NCI-H526 treated with DMSO at 0.1 percent for 48 hours (cell line): ENCODE data around the gene GOSR1.
"Not testable (repeated sequence)": the region's sequence is repeated elsewhere in the genome, so short reads cannot be mapped to it uniquely, and the experiment has no call there.

ENCODE experiments used
- DNase-seq: peaks from one replicate; lab custom pipeline; 2025; lab: John Stamatoyannopoulos, UW

Gene GOSR1

DNA sequence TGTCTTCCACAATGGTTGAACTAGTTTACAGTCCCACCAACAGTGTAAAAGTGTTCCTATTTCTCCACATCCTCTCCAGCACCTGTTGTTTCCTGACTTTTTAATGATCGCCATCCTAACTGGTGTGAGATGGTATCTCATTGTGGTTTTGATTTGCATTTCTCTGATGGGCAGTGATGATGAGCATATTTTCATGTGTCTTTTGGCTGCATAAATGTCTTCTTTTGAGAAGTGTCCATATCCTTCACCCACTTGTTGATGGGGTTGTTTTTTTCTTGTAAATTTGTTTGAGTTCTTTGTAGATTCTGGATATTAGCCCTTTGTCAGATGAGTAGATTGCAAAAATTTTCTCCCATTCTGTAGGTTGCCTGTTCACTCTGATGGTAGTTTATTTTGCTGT, 84.6 kb downstream of the GOSR1 start:
- not testable (repeated sequence) for DNase-seq

DNA sequence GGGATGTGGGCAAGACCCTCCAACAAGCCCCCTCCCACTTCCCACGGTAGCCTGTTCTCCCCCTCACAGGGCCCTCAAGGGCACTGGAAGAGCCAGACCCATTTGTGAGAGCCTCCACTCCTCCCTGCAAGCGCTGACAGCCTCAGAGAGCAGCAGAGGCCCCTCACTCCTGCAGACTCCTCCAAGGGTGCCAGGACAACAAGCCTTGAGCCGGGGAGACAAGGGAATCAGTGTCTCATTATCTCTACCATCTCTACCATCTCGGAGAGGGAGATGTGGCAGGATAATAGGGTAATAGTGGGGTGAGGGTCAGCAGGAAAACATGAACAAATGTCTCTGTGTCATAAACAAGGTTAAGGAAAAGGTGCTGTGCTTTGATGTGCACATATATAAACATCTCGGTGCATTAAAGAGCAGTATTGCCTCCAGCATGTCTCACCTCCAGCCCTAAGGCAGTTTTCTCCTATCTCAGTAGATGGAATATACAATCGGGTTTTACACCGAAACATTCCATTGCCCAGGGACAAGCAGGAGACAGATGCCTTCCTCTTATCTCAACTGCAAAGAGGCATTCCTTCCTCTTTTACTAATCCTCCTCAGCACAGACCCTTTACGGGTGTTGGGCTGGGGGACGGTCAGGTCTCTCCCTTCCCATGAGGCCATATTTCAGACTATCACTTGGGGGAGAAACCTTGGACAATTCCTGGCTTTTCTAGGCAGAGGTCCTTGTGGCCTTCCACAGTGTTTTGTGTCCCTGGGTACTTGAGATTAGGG, 86.1 kb downstream of the GOSR1 start:
- DNase-seq: not testable (repeated sequence)

DNA sequence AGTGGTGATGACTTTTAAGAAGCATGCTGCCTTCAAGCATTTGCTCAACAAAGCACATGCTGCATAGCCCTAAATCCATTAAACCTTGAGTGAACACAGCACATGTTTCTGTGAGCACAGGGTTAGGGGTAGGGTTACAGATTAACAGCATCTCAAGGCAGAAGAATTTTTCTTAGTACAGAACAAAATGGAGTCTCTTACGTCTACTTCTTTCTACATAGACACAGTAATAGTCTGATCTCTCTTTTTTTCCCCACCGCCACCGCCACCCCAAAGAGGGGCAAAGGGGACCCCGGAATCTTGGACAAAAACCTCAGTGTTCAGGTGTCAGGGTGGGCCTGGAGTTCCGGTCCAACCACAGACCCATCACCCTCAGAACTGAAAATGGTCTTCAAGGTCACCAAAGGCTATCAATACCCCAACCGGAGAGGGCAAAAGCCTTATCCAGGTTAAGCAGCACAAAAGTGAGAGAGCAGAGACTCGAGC, 86.7 kb downstream of the GOSR1 start:
- not testable (repeated sequence) for DNase-seq

DNA sequence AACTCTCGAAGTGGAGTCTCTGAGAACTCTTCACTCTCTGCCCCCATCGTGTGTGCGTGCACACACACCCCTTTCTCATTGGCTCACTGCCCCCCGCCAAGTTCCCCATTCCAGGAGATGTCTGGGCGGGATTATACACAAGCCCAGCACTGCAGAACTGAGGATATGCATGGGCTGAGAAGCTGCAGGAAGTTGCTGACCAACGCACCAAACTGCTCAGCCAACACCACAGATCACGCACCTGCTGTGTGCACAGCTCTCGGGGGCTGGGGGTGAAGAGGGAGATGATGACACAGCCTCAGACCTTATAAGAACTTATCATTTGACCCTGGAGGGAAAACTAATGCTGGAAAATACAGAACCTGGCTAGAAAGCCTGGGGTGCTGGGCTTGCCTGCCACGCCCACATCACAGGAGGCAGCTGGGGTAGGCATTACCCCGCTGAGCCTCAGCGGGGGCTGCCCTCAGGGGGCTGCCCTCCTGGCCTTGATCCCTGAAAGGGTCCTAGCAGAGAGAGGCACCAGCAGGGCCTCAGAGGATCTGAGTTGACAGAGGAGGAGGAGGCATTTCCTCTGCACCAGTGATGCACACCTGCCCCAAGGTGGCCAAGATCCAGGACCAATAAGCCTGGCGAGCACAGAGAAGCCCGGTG, 87.3 kb downstream of the GOSR1 start:
- not testable (repeated sequence) for DNase-seq

DNA sequence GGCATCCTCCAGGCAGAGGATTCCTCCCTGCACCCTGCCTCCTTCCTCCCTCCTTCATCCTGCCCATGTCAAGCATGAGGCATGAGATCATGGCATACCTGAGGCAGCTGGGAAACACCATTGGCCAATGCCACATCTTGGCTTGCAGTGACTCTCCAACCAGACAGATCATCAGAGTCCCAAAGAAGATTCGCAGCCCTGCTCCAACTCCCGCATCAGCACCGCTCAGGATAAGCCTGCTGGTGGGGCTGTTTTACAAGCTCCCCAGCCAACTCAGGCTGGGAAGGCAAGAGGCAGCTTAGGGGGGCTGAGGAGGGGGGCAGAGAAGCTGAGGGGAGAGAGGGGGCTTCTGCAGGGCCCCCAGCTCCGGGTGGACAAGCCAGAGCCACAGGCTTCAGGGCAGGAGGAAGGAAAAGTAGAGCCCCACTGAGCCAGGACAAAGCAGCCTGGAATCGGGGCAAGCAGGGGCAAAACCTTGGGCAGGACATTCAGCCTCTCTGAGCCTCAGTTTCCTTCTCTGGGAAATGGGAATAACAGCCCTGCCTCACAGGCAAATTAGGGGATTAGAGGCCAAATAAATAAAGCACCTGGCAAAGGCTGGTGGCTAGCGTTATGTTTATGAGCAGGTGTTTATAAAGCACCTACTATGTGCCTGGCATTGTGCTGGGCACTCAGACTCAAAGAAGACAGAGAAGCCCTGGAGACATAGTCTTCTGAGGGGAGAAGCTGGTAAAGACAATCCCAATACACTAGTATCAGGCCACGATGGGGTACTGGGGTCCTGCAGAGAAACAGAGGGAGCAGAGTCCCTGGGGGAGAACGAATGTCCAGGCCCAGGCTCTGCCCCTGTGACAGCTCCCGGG, 88.1 kb downstream of the GOSR1 start:
- DNase-seq: no peak

DNA sequence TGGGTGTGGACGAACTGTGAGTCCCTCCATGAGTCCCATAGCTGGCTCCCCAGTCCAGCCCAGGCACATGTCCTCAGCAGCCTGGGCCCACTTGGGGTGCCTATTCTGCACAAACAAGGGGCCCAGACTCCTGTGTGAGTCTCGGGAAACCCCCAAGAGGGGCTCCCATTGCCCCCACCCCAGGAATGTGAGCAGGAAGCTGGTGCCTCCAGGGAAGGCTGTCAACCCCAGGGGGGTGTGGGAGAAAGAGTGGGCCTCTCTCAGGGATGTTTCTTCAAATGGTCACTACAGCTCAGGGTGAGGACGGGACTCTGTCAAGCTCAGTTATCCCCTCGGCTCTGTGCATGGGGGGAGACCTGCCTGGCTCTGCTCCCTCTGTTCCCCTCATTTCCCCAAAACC, 88.9 kb downstream of the GOSR1 start:
- DNase-seq: not testable (repeated sequence)

DNA sequence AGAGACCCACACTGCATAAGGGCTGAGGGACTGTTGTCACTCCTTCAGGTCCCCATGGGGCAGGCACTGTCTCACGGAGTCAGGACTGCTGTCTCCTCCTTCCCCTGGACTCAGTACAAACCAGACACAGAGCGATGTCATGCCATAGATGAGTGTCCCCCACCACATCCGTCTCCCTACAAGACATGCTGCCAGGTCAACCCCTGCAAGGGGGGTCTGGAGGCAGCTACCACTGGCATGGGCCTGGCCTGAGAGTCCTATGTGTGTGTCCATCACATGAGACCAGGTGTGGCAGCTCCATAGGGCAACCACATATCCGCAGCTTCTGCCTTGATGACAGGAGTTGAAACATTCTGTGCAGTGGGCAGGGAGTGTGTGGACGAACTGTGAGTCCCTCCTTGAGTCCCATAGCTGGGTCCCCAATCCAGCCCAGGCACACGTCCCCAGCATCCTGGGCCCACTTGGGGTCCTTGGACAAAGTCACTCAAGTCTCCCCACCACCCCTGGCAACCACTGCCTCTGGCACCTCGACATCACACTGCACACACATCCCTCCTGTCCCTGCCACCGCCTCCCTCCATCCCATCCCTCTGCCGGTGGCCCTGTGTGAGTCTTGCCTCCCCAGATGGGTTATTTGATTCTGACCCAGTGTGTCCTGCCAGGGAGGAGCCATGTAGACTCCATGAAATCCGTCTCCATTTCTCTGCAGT, 89.5 kb downstream of the GOSR1 start:
- DNase-seq: not testable (repeated sequence)

DNA sequence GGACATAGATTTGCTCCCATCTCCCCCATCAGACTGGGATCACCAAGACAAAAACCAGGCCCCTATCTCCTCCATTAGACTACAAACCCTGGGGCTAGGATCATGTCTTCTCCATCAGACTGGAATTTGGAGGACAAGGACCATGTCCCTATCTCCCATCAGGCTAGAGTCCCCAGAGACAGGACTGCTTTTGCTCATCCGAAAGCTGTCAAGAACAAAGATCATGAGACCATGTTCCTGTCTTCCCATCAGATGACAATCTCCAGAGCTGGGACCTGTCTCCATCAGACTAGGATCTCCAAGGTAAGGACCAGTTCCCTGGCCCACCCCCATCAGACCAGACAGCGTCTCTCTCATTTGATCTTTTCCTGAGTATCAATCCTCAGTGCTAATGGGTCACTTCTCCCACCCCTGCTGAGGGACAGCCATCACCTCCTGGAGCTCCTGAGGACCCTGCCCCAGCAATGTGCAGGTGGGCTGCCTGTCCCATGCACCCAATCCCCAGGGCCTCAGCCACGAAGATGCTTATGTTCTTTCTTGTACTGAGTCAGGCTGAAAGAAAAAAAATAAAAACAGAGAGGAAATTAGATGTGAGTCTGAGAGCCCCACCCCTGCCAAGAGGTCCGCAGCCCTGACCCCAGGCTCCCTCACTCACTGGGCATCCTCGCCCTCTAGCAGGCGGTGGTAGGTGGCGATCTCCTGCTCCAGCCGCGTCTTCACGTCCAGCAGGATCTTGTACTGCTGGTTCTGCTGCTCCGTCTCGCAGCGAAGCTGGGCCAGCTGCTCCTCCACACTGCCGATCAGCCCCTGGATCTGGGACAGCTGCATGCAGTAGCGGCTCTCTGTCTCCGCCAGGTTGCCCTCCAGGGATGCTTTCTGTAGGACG, 90.3 kb downstream of the GOSR1 start:
- DNase-seq: no peak

DNA sequence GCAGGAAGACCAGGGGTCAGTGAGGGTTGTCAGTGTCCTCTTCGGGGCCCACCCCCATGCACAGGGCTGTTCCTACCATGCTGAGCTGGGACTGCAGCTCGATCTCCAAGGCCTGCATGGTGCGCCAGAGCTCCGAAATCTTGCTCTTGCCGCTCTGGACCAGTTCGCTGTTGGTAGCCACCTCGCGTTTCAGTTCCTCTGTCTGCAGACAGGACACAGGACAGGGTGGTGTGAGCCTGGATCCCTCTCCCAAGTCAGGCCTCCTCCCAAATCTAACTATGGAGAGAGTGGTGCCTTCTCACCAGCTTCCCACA, 90.9 kb downstream of the GOSR1 start:
- no peak for DNase-seq

DNA sequence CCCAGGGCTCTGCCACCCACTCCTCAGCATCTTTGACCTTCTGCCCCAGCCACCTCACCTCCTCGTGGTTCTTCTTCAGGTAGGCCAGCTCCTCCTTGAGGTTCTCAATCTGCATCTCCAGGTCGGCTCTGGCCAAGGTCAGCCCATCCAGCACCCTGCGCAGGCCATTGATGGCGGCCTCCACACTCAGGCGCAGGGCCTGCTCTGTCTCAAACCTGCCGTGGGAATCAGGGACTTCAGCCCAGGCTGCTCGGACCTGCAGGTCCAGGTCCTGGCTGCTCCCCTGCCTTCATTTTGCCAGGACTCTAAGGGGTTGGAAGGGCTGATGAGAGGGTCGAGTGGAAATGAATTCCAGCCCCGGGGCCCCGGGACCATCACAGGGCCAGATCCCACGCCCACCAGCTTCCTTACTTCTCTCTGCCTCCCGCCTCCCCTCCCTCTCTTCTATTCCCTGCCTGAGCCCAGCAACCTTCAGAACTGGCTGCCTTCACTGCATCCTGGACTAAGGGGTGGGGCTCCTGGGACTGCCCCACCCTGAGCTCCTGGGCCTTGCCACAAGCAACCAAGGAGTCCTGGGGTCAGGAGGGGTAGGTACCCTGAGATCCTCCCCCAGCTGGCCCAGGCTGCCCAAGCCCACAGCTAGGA, 92.4 kb downstream of the GOSR1 start:
- DNase-seq: not testable (repeated sequence)

DNA sequence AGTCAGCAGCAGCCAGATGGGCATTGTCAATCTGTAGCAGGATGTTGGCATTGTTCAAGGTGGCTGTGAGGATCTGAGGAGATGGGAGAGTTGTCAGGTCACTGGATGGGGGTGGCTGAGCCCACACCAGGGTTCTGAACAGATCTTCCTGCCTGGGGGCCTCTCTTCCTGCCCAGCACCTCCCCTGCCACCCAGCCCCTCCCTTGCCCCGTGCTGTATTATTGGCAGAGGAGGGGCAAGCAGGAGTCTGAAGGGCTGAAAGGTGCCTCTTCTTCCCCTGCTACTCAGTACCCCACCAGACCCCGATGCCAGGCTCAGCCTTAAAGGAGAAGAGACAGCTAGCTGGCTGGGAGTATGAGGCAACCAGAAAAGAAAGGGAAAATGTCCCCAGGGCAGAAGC, 93.0 kb downstream of the GOSR1 start:
- no peak for DNase-seq

DNA sequence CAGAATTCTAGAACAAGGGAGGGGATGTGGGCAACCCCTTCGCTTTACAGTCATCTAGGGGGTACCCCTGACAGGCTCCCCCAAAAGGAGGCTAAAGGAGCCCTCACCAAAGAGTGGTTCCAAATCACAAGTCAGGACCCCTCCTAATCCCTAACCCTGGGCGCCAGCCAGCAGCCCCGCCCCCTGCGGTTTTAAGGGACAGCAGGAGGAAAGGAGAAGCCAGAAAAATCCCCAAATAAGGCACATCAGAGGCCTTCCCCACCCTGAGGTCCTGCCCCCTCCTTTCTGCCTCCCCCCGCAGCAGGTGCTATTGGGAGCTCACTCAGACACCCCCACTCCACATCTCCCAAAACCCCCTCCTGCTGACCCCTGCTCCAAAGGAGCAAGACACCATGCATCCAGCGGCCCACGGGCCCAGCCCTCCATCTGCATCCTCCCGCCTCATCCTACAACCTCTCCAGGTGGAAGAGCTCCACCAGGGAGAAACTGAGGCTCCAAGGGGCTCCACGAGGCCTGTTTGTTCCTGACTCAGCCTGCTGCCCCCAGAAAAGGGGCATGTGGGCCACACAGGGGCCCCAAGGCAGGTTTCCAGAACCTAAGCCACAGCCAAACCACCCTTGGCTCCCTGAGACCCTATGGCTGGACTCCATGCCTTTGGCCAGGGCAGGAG, 93.5 kb downstream of the GOSR1 start:
- DNase-seq: no peak

DNA sequence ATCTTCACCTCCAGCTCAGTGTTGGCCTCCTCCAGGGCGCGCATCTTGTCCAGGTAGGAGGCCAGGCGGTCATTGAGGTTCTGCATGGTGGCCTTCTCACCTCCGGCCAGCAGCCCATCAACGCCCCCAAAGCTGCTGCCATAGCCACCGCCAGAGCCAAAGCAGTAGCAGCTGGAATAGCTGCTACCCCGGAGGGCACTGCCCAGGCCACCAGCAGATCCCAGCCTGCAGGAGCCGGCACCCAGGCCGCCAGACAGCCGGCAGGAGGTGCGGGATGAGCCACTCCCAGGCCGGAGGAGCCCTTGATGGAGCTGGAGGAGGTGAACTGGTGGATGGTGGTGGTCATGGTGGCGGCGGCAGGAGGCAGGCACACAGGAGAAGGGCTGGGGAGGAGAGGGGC, 94.2 kb downstream of the GOSR1 start:
- DNase-seq: not testable (repeated sequence)

DNA sequence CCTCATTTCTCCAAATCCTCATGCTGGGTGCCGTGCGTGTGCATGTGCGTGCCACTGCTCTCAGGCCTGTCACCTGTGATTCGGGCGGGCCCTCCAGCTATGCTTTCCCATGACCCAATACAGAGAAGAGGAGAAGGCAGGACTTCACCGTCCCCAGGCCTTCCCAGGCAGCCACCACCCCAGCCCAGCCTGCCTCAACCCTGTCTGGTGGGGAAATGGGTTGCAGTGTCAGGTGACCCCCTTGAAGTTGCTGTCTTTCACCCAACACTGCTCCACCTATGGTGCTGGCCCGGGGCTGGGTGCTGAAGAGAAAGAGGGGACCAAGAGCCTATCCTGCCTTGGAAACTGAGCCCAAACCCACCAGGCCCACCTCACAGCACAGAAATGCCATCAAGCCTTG, 94.7 kb downstream of the GOSR1 start:
- DNase-seq: no peak

DNA sequence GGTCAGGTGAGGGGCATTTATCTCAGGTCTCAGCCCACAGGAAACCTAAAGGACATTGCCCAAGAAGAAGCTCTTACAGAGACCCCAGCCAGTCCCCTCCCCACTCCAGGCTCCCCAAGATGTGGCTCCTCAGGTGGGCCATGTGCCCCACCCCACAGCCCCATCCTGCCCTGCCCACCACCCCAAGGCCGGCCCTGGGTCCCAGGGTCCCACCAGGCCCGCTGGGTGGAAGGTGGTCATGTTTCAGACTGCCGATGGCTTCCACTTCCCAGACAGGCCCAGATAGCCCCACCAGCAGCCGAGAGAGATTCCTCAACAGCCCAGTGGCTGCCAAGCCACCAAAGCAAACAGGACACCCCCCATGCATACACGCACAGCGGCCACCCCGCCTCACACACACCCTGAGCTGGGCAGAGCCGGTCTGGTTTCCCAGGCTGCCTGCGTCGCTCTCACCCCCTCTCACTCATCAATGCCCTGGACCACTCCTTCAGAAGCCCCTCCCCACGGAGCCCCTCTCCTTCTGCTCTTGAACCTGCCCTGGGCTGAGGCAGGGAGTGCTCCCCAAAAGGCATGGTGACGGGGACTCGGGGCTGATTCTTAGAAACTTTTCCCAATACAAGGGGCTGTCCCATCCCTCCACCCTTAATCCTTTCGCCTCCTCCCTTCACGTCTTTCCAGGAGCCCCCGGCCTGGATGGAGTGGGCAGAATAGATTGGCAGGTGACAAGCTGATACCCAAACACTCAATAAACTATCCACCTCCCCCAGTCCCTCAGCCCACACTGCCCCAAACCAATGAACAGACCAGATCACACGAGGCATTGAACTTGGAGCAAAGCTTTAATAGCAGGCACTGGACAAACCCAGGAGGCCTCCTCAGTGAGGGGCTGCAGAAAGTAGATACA, 95.7 kb downstream of the GOSR1 start:
- not testable (repeated sequence) for DNase-seq

DNA sequence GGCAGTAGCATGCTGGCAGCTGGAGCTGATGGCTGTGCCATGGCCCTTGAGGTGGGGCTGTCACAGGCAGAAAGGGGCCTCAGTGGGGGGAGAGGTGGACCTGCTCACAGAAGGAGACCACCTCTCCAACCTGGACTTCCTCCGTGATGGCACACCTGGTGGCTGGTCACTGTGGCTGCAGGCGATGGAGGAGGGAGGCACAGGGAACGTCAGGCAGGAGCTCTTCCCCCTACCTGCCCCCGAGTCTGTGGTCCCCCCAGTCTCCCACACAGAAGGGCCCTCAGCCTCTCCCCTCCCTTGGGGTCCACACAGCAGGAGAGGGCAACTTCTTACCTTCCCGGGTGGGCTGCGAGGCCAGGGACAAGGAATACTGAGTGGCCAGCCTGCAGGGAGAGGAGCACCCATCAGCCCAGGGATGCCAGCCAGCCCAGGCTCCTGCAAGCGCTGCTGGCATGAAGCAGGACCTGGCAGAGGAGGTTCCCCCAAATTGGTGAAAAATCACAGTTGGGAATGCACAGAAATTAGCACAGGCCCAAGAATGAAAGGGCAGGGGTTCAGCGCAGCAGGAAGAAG, 96.5 kb downstream of the GOSR1 start:
- DNase-seq: no peak

DNA sequence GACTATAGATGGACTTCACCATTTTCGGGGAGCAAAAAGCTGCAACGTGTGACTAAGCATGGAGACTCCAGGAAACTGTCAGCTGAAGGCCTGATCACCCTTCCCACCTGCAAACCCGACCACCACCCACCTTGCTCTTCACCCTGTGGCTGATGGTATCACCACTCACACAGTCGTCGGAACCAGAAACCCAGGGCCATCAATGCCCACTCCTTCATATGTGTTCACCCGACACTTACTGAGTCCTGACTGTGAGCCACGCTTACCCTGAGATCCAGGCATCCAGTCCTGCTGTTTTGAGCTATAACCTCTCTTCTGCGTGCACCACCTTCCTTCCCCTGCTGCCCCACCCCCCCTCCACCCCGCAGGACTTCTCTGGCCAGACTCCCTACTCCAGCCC, 97.1 kb downstream of the GOSR1 start:
- DNase-seq: not testable (repeated sequence)

DNA sequence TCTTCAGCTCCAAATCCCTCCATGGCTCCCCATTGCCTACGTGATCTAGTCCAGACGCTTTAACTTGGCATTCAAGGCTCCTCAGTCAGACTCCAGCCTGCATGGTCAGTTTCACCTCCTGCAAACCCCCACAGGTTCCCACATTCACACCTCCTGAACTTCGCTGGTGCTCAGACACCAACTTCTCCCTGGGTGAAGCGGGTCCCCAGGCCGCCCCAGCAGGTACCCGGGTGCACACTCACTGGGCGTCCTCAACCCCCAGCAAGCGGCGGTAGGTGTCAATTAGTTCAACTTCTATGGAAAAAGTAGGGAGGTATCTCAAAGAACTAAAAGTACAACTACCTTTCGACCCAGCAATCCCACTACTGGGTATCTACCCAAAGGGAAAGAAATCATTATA, 97.6 kb downstream of the GOSR1 start:
- DNase-seq: not testable (repeated sequence)
